ENCODE data around the gene ARPC5L.
"Not testable (repeated sequence)": the region's sequence is repeated elsewhere in the genome, so short reads cannot be mapped to it uniquely, and the experiment has no call there.

Gene ARPC5L

DNA sequence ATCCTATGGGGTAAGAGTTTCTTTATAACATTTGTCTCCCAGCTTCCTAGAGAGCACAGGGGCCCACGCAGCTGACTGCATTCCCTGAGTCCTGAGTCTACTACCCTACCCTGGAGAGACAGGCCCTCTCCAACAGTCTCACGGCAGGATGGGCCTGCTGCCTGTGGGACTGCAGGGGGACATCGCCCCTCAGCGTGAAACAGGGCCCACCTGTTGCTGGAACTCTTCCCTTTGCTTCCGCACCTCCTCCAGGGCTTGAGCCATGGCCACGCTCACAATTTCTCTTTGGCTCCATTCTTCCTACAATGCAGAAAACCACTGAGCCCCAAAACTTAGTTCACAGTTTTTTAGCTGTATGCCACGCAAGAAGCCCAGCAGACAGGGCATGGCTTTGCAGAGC is 28.2 kb downstream of the ARPC5L start:
- no peak for DNase-seq (ENCODE audit: low read depth in 2 of 2)

DNA sequence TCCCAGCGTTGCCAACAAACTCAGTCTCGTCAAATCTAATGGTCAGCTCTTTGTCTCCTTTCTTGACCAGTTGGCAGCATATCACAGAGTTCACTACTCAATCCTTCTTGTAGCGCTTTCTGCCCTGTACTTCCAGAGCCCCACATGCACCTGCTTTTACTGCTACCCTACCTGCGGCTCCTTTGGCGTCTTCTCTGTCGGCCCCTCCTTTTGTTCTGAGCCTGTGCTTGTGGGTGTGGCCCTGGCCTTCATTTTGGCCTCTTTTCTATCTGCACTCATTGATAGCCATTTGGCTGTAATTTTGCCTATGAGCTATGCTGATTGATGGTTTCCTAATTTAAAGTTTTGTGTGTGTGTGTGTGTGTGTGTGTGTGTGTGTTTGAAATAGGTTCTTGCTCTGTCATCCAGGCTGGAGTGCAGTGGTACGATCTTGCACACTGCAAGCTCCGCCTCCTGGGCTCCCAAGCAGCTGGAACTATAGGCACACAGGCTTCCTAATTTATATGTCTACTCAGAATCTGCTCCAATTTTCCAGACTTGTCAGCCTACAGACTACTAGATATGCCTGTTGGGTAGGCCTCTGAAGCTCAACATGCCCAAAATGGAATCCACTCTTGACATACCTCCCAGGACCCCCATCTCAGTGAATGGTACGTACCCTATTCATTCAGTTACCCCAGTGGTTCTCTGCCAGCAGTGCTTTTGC is 32.3 kb downstream of the ARPC5L start:
- DNase-seq (ENCODE audit: low read depth in 2 of 2): no peak

DNA sequence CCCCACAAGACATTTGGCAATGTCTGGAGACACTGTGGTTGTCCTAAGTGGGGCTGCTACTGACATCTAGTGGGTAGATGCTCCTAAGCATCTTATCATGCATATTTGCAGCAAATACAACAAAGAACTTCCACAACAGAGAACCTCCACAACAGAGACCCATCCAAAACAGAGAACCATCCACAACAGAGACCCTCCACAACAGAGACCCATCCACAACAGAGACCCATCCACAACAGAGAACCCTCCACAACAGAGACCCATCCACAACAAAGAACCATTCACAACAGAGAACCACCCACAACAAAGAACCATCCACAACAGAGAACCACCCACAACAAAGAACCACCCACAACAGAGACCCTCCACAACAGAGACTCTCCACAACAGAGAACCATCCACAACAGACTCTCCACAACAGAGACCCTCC is 32.8 kb downstream of the ARPC5L start:
- DNase-seq (ENCODE audit: low read depth in 2 of 2): no peak

DNA sequence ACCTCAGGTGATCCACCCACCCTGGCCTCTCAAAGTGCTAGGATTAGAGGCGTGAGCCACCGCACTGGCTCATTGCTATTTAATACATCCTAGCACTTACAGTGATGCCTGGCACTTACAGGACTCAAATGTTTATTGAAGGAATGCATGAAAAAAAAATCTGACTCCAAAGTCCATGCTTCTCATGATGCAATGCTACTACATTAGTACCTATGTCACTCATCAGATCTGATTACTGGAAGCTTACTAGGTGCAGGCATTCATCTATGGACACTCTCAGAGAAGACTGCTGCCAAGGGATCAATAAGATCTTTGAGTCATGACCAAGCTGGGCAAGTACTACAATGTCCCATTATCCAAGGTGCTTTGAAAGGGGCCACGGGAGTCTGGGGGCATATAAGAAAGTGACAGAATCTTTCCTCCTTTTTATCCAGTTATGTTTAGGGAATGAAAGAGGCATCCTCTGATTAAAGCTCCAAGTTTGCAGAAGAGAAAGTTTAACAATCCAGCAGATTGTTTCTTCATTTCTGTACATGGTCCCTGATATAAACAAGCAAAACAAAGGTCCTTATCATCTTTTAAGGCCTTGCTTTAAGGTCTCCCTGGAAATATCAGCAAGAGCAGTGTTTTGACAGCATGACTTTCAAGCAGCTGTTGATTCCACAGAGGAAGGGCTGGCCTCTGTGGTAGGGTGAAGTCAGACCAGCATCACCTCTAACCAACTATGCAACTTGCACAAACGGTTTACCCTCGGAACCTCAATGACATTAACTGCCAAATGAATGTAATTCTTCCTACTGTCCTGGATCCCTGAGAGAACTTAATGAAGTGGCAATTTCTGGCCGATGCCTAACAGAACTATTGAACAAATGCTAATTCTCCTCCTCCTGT is 35.9 kb downstream of the ARPC5L start:
- DNase-seq (ENCODE audit: low read depth in 2 of 2): no peak

DNA sequence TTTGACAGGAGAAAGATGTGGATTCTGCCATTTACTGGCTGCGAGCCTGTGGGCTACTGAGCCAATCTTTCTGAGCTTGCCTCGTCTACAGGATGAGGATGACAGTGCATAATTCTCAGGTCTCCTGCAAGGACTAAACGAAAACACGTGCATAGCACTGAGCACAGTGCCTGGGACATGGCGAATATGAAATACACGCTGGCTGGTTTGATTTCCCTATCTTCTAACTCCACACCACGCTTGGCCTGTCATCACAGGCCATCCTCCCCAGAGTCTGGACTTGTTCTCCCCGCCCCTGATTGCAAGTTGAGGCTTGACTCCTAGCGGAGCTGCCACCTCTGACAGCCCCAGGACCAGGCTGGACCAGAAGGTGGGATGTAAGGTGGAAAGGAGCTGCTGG is 37.9 kb downstream of the ARPC5L start:
- DNase-seq (ENCODE audit: low read depth in 2 of 2): no peak

DNA sequence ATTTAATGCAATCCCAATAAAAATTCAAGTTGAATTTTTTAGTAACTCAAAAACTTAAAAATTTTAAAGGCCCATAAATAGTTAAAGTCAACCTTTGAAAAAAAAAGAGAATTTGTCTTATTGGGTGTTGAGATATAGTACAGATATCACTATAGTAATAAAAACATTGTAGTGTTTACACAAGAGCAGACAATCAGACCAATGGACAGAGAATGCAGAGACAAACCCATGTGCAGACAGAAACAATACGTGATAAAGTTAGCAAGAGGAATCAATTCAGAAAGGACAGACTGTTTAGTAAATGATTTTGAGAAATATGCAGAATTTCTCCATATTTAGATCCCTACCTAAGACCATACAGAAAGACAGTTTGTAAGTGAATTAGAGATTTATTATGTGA is 45.0 kb downstream of the ARPC5L start:
- DNase-seq (ENCODE audit: low read depth in 2 of 2): no peak

DNA sequence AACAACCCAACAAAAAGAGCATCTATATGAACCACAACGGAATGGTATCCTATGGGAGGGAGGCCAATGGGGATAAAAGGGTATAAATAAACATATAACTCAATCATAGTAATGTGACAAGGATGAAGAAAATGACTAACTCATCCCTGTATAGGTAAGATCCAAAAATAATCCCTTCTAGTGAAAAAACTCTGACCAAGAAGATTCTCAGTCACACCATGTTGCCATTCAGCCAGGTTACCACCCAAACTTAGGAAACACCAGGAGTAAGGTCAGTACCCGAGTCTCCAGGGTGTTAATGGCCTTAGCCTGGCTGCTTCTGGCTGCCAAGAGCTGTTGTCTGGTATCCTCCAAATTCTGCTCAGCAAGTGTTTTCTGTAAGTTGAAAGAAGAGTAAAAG is 46.2 kb downstream of the ARPC5L start:
- no peak for DNase-seq (ENCODE audit: low read depth in 2 of 2)

DNA sequence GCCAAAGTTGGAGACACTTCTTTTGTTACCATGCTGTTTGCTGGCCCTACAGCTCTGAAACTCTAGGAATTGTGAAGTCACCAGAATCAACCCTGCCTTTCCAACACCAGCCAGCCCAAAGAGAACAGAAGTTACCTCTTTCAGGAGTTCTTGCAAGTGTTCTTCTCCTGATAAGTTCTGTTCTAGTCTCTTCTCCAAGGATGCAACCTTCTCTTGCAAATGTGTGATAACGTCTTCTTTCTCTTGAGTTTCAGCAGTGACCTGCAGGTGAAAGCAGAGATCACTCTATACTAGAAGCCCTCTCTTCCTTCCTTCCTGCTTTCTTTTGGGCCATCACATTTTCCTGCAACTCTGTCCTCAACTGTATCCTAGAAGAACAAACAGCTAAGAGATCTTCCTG is 49.8 kb downstream of the ARPC5L start:
- no peak for DNase-seq (ENCODE audit: low read depth in 2 of 2)

DNA sequence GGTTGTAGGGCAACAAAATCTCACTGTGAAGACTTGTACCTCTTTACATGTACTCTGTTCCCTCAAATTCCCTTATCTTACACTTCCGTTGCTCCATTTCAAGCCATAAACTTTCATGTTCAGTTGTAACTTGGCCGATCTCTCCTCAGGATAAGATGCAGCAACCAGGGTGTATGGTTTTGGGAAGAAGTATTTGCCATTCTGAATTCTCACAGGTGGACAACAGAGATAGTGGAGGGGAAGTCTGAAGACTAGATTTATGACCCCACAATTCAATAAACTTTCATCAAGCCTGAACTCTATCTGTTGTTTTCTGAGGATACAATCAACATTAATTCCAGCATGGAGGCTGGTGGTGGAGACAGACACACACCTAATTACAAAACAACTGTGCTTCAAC is 51.4 kb downstream of the ARPC5L start:
- no peak for DNase-seq (ENCODE audit: low read depth in 2 of 2)

DNA sequence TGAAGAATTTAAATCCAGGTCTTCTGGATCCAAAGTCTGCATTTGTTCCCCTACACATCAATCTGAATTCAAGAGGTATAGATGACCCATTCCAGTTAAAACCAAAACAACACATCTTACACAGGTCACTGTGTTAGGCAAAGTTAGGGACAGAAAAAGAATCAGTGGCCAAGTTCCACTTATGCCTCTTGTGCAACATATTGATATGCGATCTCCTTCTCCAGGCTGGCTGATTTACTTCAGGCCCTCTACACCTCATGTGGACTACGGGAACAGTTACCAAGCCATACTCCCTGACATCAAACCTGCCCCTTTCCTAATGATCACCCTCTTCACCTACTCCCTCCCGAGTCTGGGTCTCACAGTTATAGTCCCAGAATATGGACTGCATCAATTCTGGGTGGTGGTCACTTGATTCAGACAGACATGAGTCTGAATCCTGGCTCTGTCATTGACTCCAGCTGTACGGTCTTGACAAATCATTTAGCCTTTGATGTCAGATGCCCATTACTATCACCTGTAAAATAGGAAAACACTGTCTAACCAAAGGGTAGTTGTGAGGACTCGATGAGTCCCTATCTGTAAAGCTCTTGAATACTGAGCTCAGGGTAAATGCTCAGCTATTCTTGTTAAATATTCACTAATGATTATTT is 52.9 kb downstream of the ARPC5L start:
- DNase-seq (ENCODE audit: low read depth in 2 of 2): no peak

DNA sequence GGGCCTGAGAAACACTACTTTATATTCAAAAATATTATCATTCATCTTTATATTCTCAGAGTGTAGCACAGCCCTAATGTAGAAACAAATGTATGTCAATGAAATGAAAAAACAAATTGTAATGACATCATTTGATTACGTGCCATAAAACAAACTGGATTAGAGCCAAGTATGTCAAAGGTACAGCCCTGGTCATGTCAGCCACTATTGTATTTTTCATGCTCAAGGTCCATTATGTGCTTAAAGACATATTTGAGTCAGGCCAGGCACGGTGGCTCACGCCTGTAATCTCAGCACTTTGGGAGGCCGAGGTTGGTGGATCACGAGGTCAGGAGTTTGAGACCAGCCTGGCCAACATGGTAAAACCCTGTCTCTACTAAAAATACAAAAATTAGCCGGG is 58.5 kb downstream of the ARPC5L start:
- DNase-seq (ENCODE audit: low read depth in 2 of 2): not testable (repeated sequence)
